ENCODE data around the gene SSTR3. TPM values are rescaled to one million over a fixed set of nuclear protein-coding genes. Genes with fewer than 3 reads are reported as not detected.
A peak's percentile ranks its signal among the peaks of the same experiment; 100 is the strongest.

The SSTR3 gene
- total RNA-seq, 1 donor from 2014 or later: not detected

GRCh38 chr22:37230673-37231405 lies 18.6 kb upstream of the SSTR3 start:
- DNase-seq (ENCODE audit: low spot score): no peak

GRCh38 chr22:37229805-37230672 lies 17.8 kb upstream of the SSTR3 start:
- peak; percentile 90 for DNase-seq (ENCODE audit: low spot score)
- intact Hi-C loops (cut with DNase I): no loop called here

More at GRCh38 chr22:37230673-37231405, 18.6 kb upstream of the SSTR3 start:
- intact Hi-C loops (cut with DNase I): no loop called here

- intact Hi-C loops (cut with DNase I): no loop called here
- DNase-seq (ENCODE audit: low spot score): no peak
These were observed 16.9 kb upstream of the SSTR3 start for GRCh38 chr22:37229012-37229804.

- DNase-seq (ENCODE audit: low spot score): no peak
- intact Hi-C loops (cut with DNase I): no loop called here
These were observed 16.1 kb upstream of the SSTR3 start for GRCh38 chr22:37228106-37229011.

- no peak for DNase-seq (ENCODE audit: low spot score)
- intact Hi-C loops (cut with DNase I): no loop called here
These were observed 14.2 kb upstream of the SSTR3 start for GRCh38 chr22:37226514-37226913.

GRCh38 chr22:37226087-37226486 lies 13.8 kb upstream of the SSTR3 start:
- intact Hi-C loops (cut with DNase I): no loop called here
- no peak for DNase-seq (ENCODE audit: low spot score)

GRCh38 chr22:37225481-37225880 lies 13.2 kb upstream of the SSTR3 start:
- no peak for DNase-seq (ENCODE audit: low spot score)
- intact Hi-C loops (cut with DNase I): no loop called here

- no peak for DNase-seq (ENCODE audit: low spot score)
- intact Hi-C loops (cut with DNase I): no loop called here
These were observed 12.6 kb upstream of the SSTR3 start for GRCh38 chr22:37224757-37225420.

- no peak for DNase-seq (ENCODE audit: low spot score)
- intact Hi-C loops (cut with DNase I): no loop called here
These were observed 11.8 kb upstream of the SSTR3 start for GRCh38 chr22:37223965-37224551.

- DNase-seq (ENCODE audit: low spot score): no peak
These were observed 10.2 kb upstream of the SSTR3 start for GRCh38 chr22:37222440-37222971.

GRCh38 chr22:37221424-37222333 lies 9.4 kb upstream of the SSTR3 start:
- no peak for DNase-seq (ENCODE audit: low spot score)

More at GRCh38 chr22:37222440-37222971, 10.2 kb upstream of the SSTR3 start:
- intact Hi-C loops (cut with DNase I): no loop called here

GRCh38 chr22:37220543-37220981 lies 8.3 kb upstream of the SSTR3 start:
- no peak for DNase-seq (ENCODE audit: low spot score)
- intact Hi-C loops (cut with DNase I): no loop called here

More at GRCh38 chr22:37221424-37222333, 9.4 kb upstream of the SSTR3 start:
- intact Hi-C loops (cut with DNase I): no loop called here

- no peak for DNase-seq (ENCODE audit: low spot score)
These were observed 7.3 kb upstream of the SSTR3 start for GRCh38 chr22:37219533-37219932.

GRCh38 chr22:37218771-37219411 lies 6.6 kb upstream of the SSTR3 start:
- no peak for DNase-seq (ENCODE audit: low spot score)
- intact Hi-C loops (cut with DNase I): no loop called here

More at GRCh38 chr22:37219533-37219932, 7.3 kb upstream of the SSTR3 start:
- intact Hi-C loops (cut with DNase I): no loop called here

GRCh38 chr22:37218399-37218770 lies 6.1 kb upstream of the SSTR3 start:
- intact Hi-C loops (cut with DNase I): no loop called here
- DNase-seq (ENCODE audit: low spot score): no peak

- intact Hi-C loops (cut with DNase I): no loop called here
- DNase-seq (ENCODE audit: low spot score): no peak
These were observed 3.6 kb upstream of the SSTR3 start for GRCh38 chr22:37215890-37216289.

Measured in cardiac septum (tissue), 1 donor.